ENCODE measurements around the gene GRIA1.

Gene GRIA1

GRCh38 chr5:153523831-153524230 lies 33.4 kb downstream of the GRIA1 start:
- peak; percentile 63 for DNase-seq (ENCODE audit: low read depth)
- no peak overlapping the region for H3K4me3 ChIP-seq (replicated peaks; ENCODE audit: low read depth, low read length)
- TF ChIP-seq, protein P1, sequence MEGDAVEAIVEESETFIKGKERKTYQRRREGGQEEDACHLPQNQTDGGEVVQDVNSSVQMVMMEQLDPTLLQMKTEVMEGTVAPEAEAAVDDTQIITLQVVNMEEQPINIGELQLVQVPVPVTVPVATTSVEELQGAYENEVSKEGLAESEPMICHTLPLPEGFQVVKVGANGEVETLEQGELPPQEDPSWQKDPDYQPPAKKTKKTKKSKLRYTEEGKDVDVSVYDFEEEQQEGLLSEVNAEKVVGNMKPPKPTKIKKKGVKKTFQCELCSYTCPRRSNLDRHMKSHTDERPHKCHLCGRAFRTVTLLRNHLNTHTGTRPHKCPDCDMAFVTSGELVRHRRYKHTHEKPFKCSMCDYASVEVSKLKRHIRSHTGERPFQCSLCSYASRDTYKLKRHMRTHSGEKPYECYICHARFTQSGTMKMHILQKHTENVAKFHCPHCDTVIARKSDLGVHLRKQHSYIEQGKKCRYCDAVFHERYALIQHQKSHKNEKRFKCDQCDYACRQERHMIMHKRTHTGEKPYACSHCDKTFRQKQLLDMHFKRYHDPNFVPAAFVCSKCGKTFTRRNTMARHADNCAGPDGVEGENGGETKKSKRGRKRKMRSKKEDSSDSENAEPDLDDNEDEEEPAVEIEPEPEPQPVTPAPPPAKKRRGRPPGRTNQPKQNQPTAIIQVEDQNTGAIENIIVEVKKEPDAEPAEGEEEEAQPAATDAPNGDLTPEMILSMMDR (IDR thresholded peaks at IDR 0.05; ENCODE audit: low read length, missing control alignments) = no peak

- H3K4me3 ChIP-seq (replicated peaks; ENCODE audit: low read depth, low read length) = no peak overlapping the region
- TF ChIP-seq, protein P1 (IDR thresholded peaks at IDR 0.05; ENCODE audit: low read length, missing control alignments) = no peak
- DNase-seq (ENCODE audit: low read depth) = no peak
Observed at GRCh38 chr5:153525536-153525935, 35.1 kb downstream of the GRIA1 start.

- TF ChIP-seq, protein P1 (IDR thresholded peaks at IDR 0.05; ENCODE audit: low read length, missing control alignments) = no peak
- DNase-seq (ENCODE audit: low read depth) = no peak
- no peak overlapping the region for H3K4me3 ChIP-seq (replicated peaks; ENCODE audit: low read depth, low read length)
Observed at GRCh38 chr5:153530357-153531143, 40.1 kb downstream of the GRIA1 start.

DNA sequence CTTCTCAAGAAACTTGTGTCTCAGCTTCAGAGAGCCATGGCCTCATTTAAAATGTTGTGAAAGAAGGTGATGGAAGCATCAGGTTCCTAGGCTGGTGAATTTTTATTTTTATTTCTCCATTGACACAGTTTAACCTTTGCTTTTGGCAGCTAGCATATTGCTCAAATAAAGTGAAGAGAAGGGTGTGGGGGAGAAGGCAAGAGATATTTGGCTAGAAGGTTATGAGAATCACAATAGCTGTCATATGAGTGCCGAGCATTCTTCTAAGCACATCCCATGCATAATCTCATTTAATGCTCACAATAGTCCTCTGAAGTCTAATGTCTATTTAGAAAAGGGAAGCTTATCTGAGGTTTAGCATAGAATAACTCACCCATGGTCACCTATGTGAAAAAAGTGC lies 43.1 kb downstream of the GRIA1 start:
- DNase-seq (ENCODE audit: low read depth) = no peak
- TF ChIP-seq, protein P1 (IDR thresholded peaks at IDR 0.05; ENCODE audit: low read length, missing control alignments) = no peak
- H3K4me3 ChIP-seq (replicated peaks; ENCODE audit: low read depth, low read length) = no peak overlapping the region

- TF ChIP-seq, protein P1 (IDR thresholded peaks at IDR 0.05; ENCODE audit: low read length, missing control alignments) = no peak
- DNase-seq (ENCODE audit: low read depth) = no peak
- no peak overlapping the region for H3K4me3 ChIP-seq (replicated peaks; ENCODE audit: low read depth, low read length)
Observed at GRCh38 chr5:153534102-153534501, 43.6 kb downstream of the GRIA1 start.

- no peak overlapping the region for H3K4me3 ChIP-seq (replicated peaks; ENCODE audit: low read depth, low read length)
- no peak for DNase-seq (ENCODE audit: low read depth)
- TF ChIP-seq, protein P1 (IDR thresholded peaks at IDR 0.05; ENCODE audit: low read length, missing control alignments) = no peak
Observed at GRCh38 chr5:153537207-153537606, 46.7 kb downstream of the GRIA1 start.

DNA sequence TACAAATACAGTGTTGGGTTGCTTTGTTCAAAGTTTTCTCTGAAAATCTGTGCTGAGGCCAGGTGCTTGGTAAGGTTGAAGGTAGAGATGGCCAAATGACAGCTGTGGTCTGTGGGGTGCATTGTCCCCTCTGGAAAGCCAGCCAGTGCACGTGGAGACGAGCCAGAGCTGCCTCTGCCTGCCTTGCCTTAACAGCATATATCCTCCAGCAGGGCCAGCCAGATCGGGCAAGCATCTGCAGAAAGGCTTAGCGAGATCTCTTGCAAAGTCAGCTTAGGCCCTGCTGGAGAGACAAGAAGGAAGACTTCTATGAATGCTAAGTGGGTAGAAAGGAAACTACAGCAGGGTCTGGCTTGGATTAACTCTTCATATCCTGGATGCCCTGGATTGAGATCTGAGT lies 49.5 kb downstream of the GRIA1 start:
- TF ChIP-seq, protein P1 (IDR thresholded peaks at IDR 0.05; ENCODE audit: low read length, missing control alignments) = no peak
- no peak for DNase-seq (ENCODE audit: low read depth)
- no peak overlapping the region for H3K4me3 ChIP-seq (replicated peaks; ENCODE audit: low read depth, low read length)

Data from fibroblast of pulmonary artery (primary cell).